Suprapubic skin (tissue), 4 donors: Measurements from ENCODE around the gene ENPP3.

Experiments
- EP300 ChIP-seq: sonication (generic); formaldehyde crosslinking; IDR thresholded peaks from one replicate; pipeline ENCODE4 v1.6.1; 2017; ENCODE audit warnings: antibody characterized with exemption
- POLR2A ChIP-seq, 2 donors: fragments of 450-650 bp; IDR thresholded peaks; one replicate each; pipeline ENCODE4 v1.6.1; 2017; ENCODE audit warnings: antibody characterized with exemption in 2 of 2, mild to moderate bottlenecking in 2 of 2, moderate library complexity in 2 of 2
- POLR2AphosphoS5 ChIP-seq, 3 donors: sonication (generic); formaldehyde crosslinking; IDR thresholded peaks; one replicate each; pipeline ENCODE4 v1.6.1; 2017; ENCODE audit warnings: antibody characterized with exemption in 3 of 3
- TF ChIP-seq, protein P1 (sequence below), 2 donors: fragments of 200-600 bp in 1 of 2; fragments of 450-650 bp in 1 of 2; sonication (generic) in 1 of 2; IDR thresholded peaks; one replicate each; pipeline ENCODE4 v1.5.1; 2016 to 2019; ENCODE audit warnings: antibody characterized with exemption in 2 of 2, mild to moderate bottlenecking in 1 of 2, moderate library complexity in 1 of 2

DNA sequence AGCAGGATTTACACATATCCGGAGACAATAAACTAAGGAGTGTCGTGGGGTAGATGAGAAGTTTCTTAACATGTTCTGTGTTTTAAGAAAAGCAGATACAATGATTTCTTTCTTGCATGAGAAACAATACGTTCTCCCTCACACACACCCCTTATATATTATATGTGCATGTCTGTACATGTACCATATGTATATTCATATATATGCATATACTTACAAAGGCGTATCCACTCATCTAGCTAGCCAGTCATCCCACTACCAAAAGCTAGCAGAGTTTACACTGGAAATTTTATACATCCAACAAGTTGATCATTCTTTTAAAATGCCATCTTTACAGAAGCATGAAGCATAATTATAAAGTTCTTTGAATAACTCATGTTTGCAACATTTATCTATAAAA, 49.2 kb upstream of the ENPP3 start:
- TF ChIP-seq, protein P1, sequence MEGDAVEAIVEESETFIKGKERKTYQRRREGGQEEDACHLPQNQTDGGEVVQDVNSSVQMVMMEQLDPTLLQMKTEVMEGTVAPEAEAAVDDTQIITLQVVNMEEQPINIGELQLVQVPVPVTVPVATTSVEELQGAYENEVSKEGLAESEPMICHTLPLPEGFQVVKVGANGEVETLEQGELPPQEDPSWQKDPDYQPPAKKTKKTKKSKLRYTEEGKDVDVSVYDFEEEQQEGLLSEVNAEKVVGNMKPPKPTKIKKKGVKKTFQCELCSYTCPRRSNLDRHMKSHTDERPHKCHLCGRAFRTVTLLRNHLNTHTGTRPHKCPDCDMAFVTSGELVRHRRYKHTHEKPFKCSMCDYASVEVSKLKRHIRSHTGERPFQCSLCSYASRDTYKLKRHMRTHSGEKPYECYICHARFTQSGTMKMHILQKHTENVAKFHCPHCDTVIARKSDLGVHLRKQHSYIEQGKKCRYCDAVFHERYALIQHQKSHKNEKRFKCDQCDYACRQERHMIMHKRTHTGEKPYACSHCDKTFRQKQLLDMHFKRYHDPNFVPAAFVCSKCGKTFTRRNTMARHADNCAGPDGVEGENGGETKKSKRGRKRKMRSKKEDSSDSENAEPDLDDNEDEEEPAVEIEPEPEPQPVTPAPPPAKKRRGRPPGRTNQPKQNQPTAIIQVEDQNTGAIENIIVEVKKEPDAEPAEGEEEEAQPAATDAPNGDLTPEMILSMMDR (IDR thresholded peaks at IDR 0.05) = no peak
- no peak for TF ChIP-seq POLR2A (IDR thresholded peaks at IDR 0.05)
- TF ChIP-seq POLR2AphosphoS5 (IDR thresholded peaks at IDR 0.05) = no peak
- TF ChIP-seq EP300 = no peak
